ENCODE measurements around the gene PSMD5.

- TF ChIP-seq POLR2AphosphoS5 (IDR thresholded peaks at IDR 0.05; ENCODE audit: low read depth, low read length) (no peak), CTCF (IDR thresholded peaks at IDR 0.05) (no peak), MAX (IDR thresholded peaks at IDR 0.05; ENCODE audit: low read depth) (no peak), TAF1 (IDR thresholded peaks at IDR 0.05; ENCODE audit: borderline replicate concordance, low read depth, low read length) (no peak), GABPA (IDR thresholded peaks at IDR 0.05; ENCODE audit: low read depth) (no peak), MXI1 (IDR thresholded peaks at IDR 0.05; ENCODE audit: low read depth, low read length) (no peak), EZH2phosphoT487 (IDR thresholded peaks at IDR 0.05; ENCODE audit: borderline replicate concordance, low read depth) (no peak), EP300 (IDR thresholded peaks at IDR 0.05; ENCODE audit: borderline replicate concordance in 1 of 2, low read depth in 1 of 2, low read length in 1 of 2) (no peak), JUND (IDR thresholded peaks at IDR 0.05) (no peak)
These were observed 34.9 kb downstream of the PSMD5 start for GRCh38 chr9:120807607-120808379.

Data from SK-N-SH (cell line).